Type B pancreatic cell (in vitro differentiated cells): ENCODE data around the gene G6PC3. TPM values are rescaled to one million over a fixed set of nuclear protein-coding genes. Genes with fewer than 3 reads are reported as not detected.
A peak's percentile ranks its signal among the peaks of the same experiment; 100 is the strongest.

Source experiments
- DNase-seq: peaks from one replicate; pipeline ENCODE4 v3.0.0; 2021; ENCODE audit warnings: mixed read lengths; ENCODE audit not compliant: unreplicated experiment; ENCODE audit errors: extremely low spot score
- H3K27ac Mint-ChIP-seq: 2 replicates; pipeline ENCODE4 v1.8.0; 2021; ENCODE audit warnings: mild to moderate bottlenecking, mixed read lengths
- H3K27me3 Mint-ChIP-seq: 2 replicates; pipeline ENCODE4 v1.8.0; 2021; ENCODE audit warnings: mixed read lengths
- H3K36me3 Mint-ChIP-seq: 2 replicates; pipeline ENCODE4 v1.8.0; 2021; ENCODE audit warnings: mixed read lengths
- H3K4me1 Mint-ChIP-seq: one replicate; pipeline ENCODE4 v1.8.0; 2021; ENCODE audit warnings: mixed read lengths; ENCODE audit not compliant: unreplicated experiment
- H3K4me3 Mint-ChIP-seq: 2 replicates; pipeline ENCODE4 v1.8.0; 2021; ENCODE audit warnings: mild to moderate bottlenecking, mixed read lengths
- H3K9me3 Mint-ChIP-seq: 2 replicates; pipeline ENCODE4 v1.8.0; 2021; ENCODE audit warnings: mixed read lengths
- total RNA-seq: library from RNA; stranded (reverse); gene quantifications from 2 replicates; pipeline ENCODE4 v1.2.1, GENCODE V29; 2021; ENCODE audit warnings: low replicate concordance
- TF ChIP-seq, protein P1 (sequence below): fragments of 200-600 bp; sonication (generic); conservative IDR thresholded peaks from 2 replicates; pipeline ENCODE4 v1.5.0; 2021; ENCODE audit warnings: antibody characterized with exemption, mild to moderate bottlenecking

The G6PC3 gene
- total RNA-seq, 1 donor from 2014 or later: 63.7 TPM

DNA sequence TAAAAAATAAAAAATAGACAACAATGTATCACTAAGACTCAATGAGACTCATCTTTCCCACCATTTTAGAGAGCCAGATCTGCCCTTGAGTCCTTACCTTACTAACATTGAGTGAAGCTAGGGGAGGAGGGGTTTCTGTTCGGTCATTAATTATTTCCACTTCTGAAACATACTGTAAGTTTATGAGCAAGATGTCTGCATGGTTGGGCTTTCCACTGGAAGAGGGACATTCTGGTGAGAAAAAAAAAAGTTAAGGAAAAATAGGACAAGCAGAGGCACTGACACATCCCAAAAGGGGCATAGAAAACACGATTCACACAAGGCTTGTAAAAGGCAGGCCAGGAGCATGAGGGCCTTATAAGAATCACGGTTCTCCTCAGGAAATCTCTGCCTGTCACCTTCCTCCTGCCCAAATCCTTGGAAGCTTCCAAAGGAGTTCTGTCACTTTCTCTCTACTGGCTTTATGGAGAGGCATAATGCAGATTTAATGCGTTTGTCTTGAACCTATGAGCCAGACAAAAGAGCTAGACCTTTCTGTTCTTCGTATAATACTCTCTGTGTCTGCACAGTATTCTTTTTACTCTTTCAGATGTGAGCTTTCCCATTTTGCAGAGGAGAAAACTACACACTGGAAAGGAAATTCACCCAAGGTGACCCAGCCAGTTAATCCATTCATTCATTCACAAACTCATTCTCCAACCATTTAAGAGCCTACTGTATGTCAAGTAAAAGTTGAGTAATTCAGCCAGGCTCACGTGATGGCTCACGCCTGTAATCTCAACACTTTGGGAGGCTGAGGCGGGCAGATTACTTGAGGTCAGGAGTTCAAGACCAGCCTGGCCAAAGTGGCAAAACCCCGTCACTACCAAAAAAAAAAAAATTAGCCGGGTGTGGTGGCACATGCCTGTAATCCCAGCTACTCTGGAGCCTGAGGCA, 6.6 kb upstream of the G6PC3 start:
- Mint-ChIP-seq H3K27me3 (no peaks in the 10 kb centered on the region), H3K4me3 (peak overlapping the region; percentile 76), H3K27ac (peak overlapping the region; percentile 53), H3K9me3 (no peaks in the 10 kb centered on the region), H3K36me3 (peaks cover 34% of the 10 kb centered on the region), H3K4me1 (peaks cover 15% of the 10 kb centered on the region)
- DNase-seq: no peak
- TF ChIP-seq, protein P1, sequence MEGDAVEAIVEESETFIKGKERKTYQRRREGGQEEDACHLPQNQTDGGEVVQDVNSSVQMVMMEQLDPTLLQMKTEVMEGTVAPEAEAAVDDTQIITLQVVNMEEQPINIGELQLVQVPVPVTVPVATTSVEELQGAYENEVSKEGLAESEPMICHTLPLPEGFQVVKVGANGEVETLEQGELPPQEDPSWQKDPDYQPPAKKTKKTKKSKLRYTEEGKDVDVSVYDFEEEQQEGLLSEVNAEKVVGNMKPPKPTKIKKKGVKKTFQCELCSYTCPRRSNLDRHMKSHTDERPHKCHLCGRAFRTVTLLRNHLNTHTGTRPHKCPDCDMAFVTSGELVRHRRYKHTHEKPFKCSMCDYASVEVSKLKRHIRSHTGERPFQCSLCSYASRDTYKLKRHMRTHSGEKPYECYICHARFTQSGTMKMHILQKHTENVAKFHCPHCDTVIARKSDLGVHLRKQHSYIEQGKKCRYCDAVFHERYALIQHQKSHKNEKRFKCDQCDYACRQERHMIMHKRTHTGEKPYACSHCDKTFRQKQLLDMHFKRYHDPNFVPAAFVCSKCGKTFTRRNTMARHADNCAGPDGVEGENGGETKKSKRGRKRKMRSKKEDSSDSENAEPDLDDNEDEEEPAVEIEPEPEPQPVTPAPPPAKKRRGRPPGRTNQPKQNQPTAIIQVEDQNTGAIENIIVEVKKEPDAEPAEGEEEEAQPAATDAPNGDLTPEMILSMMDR: no peak

DNA sequence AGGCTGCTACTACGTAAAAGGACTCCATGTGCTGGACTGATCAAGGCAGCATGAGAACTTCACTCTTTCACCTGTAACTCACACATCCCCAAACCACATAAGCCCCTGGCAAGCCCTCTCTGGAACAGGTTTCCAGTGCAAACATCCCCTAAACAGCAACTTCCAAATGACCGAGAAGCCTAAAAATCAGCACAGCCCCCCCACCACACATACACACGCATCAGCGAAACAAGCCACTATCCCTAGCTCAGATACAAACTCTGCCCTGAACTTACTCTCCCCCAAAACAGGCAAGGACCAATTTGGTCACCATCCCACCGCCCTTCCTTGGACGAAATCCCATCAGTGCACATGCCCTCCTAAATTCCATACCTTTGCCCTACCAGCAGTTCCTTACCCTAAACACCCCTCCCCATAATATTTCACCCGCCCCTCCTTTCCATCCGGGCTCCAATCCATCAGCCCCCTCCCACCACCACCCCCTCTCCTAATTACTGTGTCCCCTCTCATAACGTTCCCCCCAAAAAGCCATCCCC, 4.8 kb upstream of the G6PC3 start:
- DNase-seq: no peak
- no peaks in the 10 kb centered on the region for H3K9me3 Mint-ChIP-seq
- peak overlapping the region; percentile 98 for H3K4me3 Mint-ChIP-seq
- H3K4me1 Mint-ChIP-seq: peaks cover 19% of the 10 kb centered on the region
- H3K27me3 Mint-ChIP-seq: no peaks in the 10 kb centered on the region
- H3K36me3 Mint-ChIP-seq: peaks cover 25% of the 10 kb centered on the region
- TF ChIP-seq, protein P1: no peak
- peak overlapping the region; percentile 97 for H3K27ac Mint-ChIP-seq

DNA sequence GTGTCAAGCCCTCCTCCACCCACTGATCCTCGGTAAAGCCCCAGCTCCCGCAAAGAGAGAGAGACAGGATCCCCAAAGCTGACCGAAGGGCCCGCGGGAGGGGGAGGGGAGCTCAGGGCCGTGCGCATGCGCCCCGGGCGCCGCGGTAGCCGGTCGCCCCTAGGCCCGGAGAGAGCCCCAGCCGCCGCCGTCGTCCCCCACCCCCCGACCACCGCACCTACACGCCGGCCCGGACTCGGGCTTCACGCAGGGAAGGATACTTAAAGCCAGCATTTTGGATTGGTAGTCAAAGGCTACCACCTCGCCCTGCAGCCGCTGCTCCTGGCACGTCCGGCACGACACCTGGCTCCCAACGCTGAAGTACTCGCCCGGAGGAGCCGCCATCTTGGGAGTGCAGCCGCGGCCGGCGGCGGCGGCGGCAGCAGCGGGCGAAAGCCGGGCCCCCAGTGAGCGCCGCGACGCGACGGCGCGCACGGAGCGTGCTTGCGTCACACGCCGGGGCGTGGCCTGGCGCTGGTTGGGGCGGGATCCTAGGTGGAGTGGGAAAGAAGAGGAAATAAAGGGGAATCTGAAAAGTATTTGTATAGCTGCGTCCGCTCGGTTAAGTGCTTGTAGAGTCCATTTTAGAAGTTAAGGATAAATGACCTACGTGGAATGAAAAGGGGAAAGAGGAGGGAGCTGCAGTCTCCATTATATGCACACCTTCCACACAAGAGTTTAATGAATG, 4.2 kb upstream of the G6PC3 start, which contains the start of gene LSM12:
TSS of gene LSM12 (minus strand) at position 468 of the 727 bp plus-strand sequence. CDS start at position 384, 84 bp downstream.
- H3K9me3 Mint-ChIP-seq: no peaks in the 10 kb centered on the region
- TF ChIP-seq, protein P1: no peak
- no peaks in the 10 kb centered on the region for H3K27me3 Mint-ChIP-seq
- peak; percentile 97 for DNase-seq
- peak within 1 kb of the TSS; percentile 97 for H3K27ac Mint-ChIP-seq
- peaks cover 19% of the 10 kb centered on the region for H3K4me1 Mint-ChIP-seq
- peak within 1 kb of the TSS; percentile 98 for H3K4me3 Mint-ChIP-seq
- peaks cover 21% of the 10 kb centered on the region for H3K36me3 Mint-ChIP-seq

DNA sequence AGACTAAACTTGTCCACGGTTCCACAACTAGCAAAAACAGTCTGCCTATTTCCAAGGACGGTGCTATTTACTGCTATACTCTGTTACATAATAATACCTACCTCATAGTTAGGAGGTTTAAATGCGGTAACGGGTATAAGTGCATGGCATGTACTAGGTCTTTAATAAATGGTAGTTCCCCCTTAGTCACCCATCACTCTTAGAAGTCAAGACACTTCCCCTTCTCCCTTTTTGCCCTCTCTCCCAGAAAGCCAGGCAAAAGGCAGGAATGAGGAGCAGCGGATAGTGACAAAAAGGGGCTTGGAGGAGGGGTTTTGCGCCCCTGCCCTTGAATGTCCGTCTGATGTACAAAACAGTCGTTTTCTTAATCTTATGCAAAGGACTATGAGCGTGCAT, 3.0 kb upstream of the G6PC3 start:
- TF ChIP-seq, protein P1: no peak
- Mint-ChIP-seq H3K27me3 (no peaks in the 10 kb centered on the region), H3K4me1 (peaks cover 25% of the 10 kb centered on the region), H3K9me3 (no peaks in the 10 kb centered on the region), H3K27ac (peak overlapping the region; percentile 97), H3K4me3 (peak overlapping the region; percentile 98), H3K36me3 (peaks cover 19% of the 10 kb centered on the region)
- no peak for DNase-seq

DNA sequence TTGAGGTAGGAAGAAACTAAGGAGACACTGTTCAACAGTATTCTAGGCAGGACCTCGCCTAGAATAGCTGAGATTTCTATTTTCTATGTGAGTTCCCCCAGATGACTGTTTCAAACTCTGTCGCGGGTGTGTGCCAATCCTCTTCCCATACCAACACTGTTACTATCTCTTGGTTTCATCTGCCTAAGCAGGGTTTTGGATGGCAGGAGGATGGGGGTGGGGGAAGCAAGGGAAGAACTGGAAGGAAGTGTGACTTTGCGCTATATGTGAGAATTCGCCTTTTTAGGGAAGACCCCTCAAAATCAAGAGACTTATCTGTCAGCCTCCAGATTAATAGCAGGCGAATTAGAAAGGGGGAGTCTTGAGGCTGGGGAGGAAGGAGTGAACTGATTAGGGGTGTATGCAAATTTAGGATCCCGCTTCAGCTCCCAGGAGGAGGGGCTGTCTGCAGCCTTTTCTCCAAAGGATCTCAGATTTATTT, 521 bp upstream of the G6PC3 start:
- Mint-ChIP-seq H3K27ac (peak overlapping the region; percentile 95), H3K4me1 (peaks cover 25% of the 10 kb centered on the region), H3K4me3 (peak overlapping the region; percentile 97), H3K27me3 (no peaks in the 10 kb centered on the region), H3K36me3 (peaks cover 10% of the 10 kb centered on the region), H3K9me3 (no peaks in the 10 kb centered on the region)
- DNase-seq: no peak
- TF ChIP-seq, protein P1: no peak
